ENCODE data around the gene FAM234A.
"Not testable (repeated sequence)": the region's sequence is repeated elsewhere in the genome, so short reads cannot be mapped to it uniquely, and the experiment has no call there.

The FAM234A gene

DNA sequence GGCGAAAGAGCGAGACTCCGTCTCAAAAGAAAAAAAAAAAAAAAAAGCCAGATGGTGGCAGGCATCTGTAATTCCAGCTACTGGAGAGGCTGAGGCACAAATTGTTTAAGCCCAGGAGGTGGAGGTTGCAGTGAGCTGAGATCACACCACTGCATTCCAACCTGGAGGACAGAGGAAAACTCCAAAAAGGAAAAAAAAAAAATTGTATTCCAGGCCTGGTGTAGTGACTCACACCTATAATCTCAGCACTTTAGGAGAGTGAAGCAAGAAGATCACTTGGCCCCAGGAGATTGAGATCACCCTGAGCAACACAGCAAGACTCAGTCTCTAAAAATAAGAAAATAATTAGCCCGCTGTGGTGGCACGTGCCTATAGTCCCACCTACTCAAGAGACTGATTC, 34.2 kb upstream of the FAM234A start:
- Histone ChIP-seq H3K36me3 (ENCODE audit: control insufficient read depth in 2 of 2, insufficient read depth in 2 of 2, low read length in 2 of 2) (peaks cover 31 to 42% of the 10 kb centered on the region in 2 donors), H3K4me3 (ENCODE audit: low read length in 2 of 2) (no peak overlapping the region), H3K4me1 (ENCODE audit: control insufficient read depth, insufficient read depth, low read length) (no peaks in the 10 kb centered on the region), H3K9ac (ENCODE audit: low read length in 2 of 2) (no peak overlapping the region), H3K9me3 (ENCODE audit: control insufficient read depth in 2 of 2, low read length in 2 of 2) (no peaks in the 10 kb centered on the region), H3K27me3 (ENCODE audit: control insufficient read depth in 1 of 2, insufficient read depth in 2 of 2, low read length in 2 of 2) (no peaks in the 10 kb centered on the region), H3K27ac (ENCODE audit: low read length) (no peak overlapping the region)

- H3K4me3 ChIP-seq (ENCODE audit: low read length in 2 of 2), result no peak overlapping the region
- peaks cover 33 to 47% of the 10 kb centered on the region in 2 donors for H3K36me3 ChIP-seq (ENCODE audit: control insufficient read depth in 2 of 2, insufficient read depth in 2 of 2, low read length in 2 of 2)
- no peaks in the 10 kb centered on the region for H3K4me1 ChIP-seq (ENCODE audit: control insufficient read depth, insufficient read depth, low read length)
- no peaks in the 10 kb centered on the region for H3K27me3 ChIP-seq (ENCODE audit: control insufficient read depth in 1 of 2, insufficient read depth in 2 of 2, low read length in 2 of 2)
- no peaks in the 10 kb centered on the region for H3K9me3 ChIP-seq (ENCODE audit: control insufficient read depth in 2 of 2, low read length in 2 of 2)
- no peak overlapping the region for H3K27ac ChIP-seq (ENCODE audit: low read length)
- H3K9ac ChIP-seq (ENCODE audit: low read length in 2 of 2), result no peak overlapping the region
Measured at GRCh38 chr16:203246-203645, 31.4 kb upstream of the FAM234A start.

GRCh38 chr16:204046-204445, 30.6 kb upstream of the FAM234A start:
- not testable (repeated sequence) for H3K27me3 ChIP-seq (ENCODE audit: control insufficient read depth in 1 of 2, insufficient read depth in 2 of 2, low read length in 2 of 2); H3K4me3 ChIP-seq (ENCODE audit: low read length in 2 of 2); H3K9ac ChIP-seq (ENCODE audit: low read length in 2 of 2); H3K9me3 ChIP-seq (ENCODE audit: control insufficient read depth in 2 of 2, low read length in 2 of 2); H3K4me1 ChIP-seq (ENCODE audit: control insufficient read depth, insufficient read depth, low read length); H3K27ac ChIP-seq (ENCODE audit: low read length)
- H3K36me3 ChIP-seq (ENCODE audit: control insufficient read depth in 2 of 2, insufficient read depth in 2 of 2, low read length in 2 of 2), result peaks cover 33 to 43% of the 10 kb centered on the region in 2 donors

GRCh38 chr16:209359-209758, 25.3 kb upstream of the FAM234A start:
- H3K4me3 ChIP-seq (ENCODE audit: low read length in 2 of 2); H3K27ac ChIP-seq (ENCODE audit: low read length); H3K27me3 ChIP-seq (ENCODE audit: control insufficient read depth in 1 of 2, insufficient read depth in 2 of 2, low read length in 2 of 2); H3K9ac ChIP-seq (ENCODE audit: low read length in 2 of 2); H3K9me3 ChIP-seq (ENCODE audit: control insufficient read depth in 2 of 2, low read length in 2 of 2); H3K4me1 ChIP-seq (ENCODE audit: control insufficient read depth, insufficient read depth, low read length): not testable (repeated sequence)
- peaks cover 41 to 46% of the 10 kb centered on the region in 2 donors for H3K36me3 ChIP-seq (ENCODE audit: control insufficient read depth in 2 of 2, insufficient read depth in 2 of 2, low read length in 2 of 2)

GRCh38 chr16:211631-212180, 22.9 kb upstream of the FAM234A start:
- H3K36me3 ChIP-seq (ENCODE audit: control insufficient read depth in 2 of 2, insufficient read depth in 2 of 2, low read length in 2 of 2), result peaks cover 31 to 33% of the 10 kb centered on the region in 2 donors
- not testable (repeated sequence) for H3K9ac ChIP-seq (ENCODE audit: low read length in 2 of 2)

DNA sequence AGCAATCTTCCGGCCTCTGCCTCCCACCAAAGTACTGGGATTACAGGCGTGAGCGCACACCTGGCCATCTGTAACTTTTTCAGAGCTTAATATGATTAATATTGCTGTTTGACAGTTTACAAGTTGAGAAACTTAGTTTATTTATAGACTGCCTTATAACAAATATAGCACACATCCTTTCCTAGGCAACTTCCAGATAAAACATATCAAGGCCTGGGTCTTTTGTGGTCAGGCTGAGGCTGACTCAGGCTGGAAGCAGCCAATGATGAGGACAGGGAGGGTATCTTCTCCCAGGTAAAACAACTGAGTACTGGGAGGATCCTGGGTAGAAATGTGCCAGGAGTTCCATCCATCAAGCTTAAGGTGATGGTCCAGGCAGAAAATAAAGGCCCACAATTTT, 21.6 kb upstream of the FAM234A start:
- Histone ChIP-seq H3K36me3 (ENCODE audit: control insufficient read depth in 2 of 2, insufficient read depth in 2 of 2, low read length in 2 of 2) (peaks cover 25 to 36% of the 10 kb centered on the region in 2 donors), H3K9ac (ENCODE audit: low read length in 2 of 2) (no peak overlapping the region), H3K27ac (ENCODE audit: low read length) (no peak overlapping the region), H3K9me3 (ENCODE audit: control insufficient read depth in 2 of 2, low read length in 2 of 2) (no peaks in the 10 kb centered on the region), H3K27me3 (ENCODE audit: control insufficient read depth in 1 of 2, insufficient read depth in 2 of 2, low read length in 2 of 2) (no peaks in the 10 kb centered on the region), H3K4me3 (ENCODE audit: low read length in 2 of 2) (no peak overlapping the region), H3K4me1 (ENCODE audit: control insufficient read depth, insufficient read depth, low read length) (no peaks in the 10 kb centered on the region)

More at GRCh38 chr16:211631-212180, 22.9 kb upstream of the FAM234A start:
- not testable (repeated sequence) for H3K27me3 ChIP-seq (ENCODE audit: control insufficient read depth in 1 of 2, insufficient read depth in 2 of 2, low read length in 2 of 2); H3K27ac ChIP-seq (ENCODE audit: low read length); H3K4me3 ChIP-seq (ENCODE audit: low read length in 2 of 2); H3K9me3 ChIP-seq (ENCODE audit: control insufficient read depth in 2 of 2, low read length in 2 of 2); H3K4me1 ChIP-seq (ENCODE audit: control insufficient read depth, insufficient read depth, low read length)

DNA sequence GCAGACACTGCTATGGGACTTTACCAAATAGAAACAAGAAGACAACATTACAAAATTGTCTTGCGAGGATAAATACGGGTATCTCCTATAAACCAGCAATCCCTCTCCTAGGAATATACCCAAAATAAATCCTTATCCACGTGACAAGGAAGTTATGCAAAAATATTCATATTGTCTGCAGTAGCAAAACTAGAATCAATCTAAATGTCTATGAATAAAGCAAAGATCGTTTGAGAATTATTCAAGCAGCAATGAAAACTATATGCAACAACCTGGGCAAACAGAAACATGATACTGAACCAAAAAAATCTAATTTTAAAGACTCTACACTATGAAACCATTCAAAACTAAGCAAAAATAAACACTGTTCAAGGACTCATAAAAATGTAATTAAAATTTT, 14.6 kb upstream of the FAM234A start:
- no peak overlapping the region for H3K27ac ChIP-seq (ENCODE audit: low read length)
- H3K4me1 ChIP-seq (ENCODE audit: control insufficient read depth, insufficient read depth, low read length), result no peaks in the 10 kb centered on the region
- no peak overlapping the region for H3K4me3 ChIP-seq (ENCODE audit: low read length in 2 of 2)
- H3K9ac ChIP-seq (ENCODE audit: low read length in 2 of 2), result no peak overlapping the region
- no peaks in the 10 kb centered on the region for H3K27me3 ChIP-seq (ENCODE audit: control insufficient read depth in 1 of 2, insufficient read depth in 2 of 2, low read length in 2 of 2)
- peaks cover 23 to 30% of the 10 kb centered on the region in 2 donors for H3K36me3 ChIP-seq (ENCODE audit: control insufficient read depth in 2 of 2, insufficient read depth in 2 of 2, low read length in 2 of 2)
- no peaks in the 10 kb centered on the region for H3K9me3 ChIP-seq (ENCODE audit: control insufficient read depth in 2 of 2, low read length in 2 of 2)

GRCh38 chr16:228151-228851, 6.3 kb upstream of the FAM234A start:
- Histone ChIP-seq H3K9ac (ENCODE audit: low read length in 2 of 2) (peak overlapping the region; percentile 92 to 96), H3K4me1 (ENCODE audit: control insufficient read depth, insufficient read depth, low read length) (peaks cover 16% of the 10 kb centered on the region), H3K36me3 (ENCODE audit: control insufficient read depth in 2 of 2, insufficient read depth in 2 of 2, low read length in 2 of 2) (peaks cover 19% of the 10 kb centered on the region in 2 donors), H3K9me3 (ENCODE audit: control insufficient read depth in 2 of 2, low read length in 2 of 2) (no peaks in the 10 kb centered on the region), H3K27ac (ENCODE audit: low read length) (peak overlapping the region; percentile 93), H3K4me3 (ENCODE audit: low read length in 2 of 2) (peak overlapping the region; percentile 91 to 96), H3K27me3 (ENCODE audit: control insufficient read depth in 1 of 2, insufficient read depth in 2 of 2, low read length in 2 of 2) (no peaks in the 10 kb centered on the region)

- H3K9ac ChIP-seq (ENCODE audit: low read length in 2 of 2), result peak within 1 kb of the TSS; percentile 92 to 96
- peaks cover 12 to 14% of the 10 kb centered on the region in 2 donors for H3K36me3 ChIP-seq (ENCODE audit: control insufficient read depth in 2 of 2, insufficient read depth in 2 of 2, low read length in 2 of 2)
- peak within 1 kb of the TSS; percentile 91 to 96 for H3K4me3 ChIP-seq (ENCODE audit: low read length in 2 of 2)
- H3K27ac ChIP-seq (ENCODE audit: low read length), result peak within 1 kb of the TSS; percentile 93
- H3K27me3 ChIP-seq (ENCODE audit: control insufficient read depth in 1 of 2, insufficient read depth in 2 of 2, low read length in 2 of 2), result no peaks in the 10 kb centered on the region
- peaks cover 16% of the 10 kb centered on the region for H3K4me1 ChIP-seq (ENCODE audit: control insufficient read depth, insufficient read depth, low read length)
- no peaks in the 10 kb centered on the region for H3K9me3 ChIP-seq (ENCODE audit: control insufficient read depth in 2 of 2, low read length in 2 of 2)
Measured at GRCh38 chr16:228852-229730, 5.5 kb upstream of the FAM234A start, which contains the start of gene LUC7L. TSS of gene LUC7L (minus strand) at chr16:229449. CDS start at chr16:229339, 110 bp downstream.

DNA sequence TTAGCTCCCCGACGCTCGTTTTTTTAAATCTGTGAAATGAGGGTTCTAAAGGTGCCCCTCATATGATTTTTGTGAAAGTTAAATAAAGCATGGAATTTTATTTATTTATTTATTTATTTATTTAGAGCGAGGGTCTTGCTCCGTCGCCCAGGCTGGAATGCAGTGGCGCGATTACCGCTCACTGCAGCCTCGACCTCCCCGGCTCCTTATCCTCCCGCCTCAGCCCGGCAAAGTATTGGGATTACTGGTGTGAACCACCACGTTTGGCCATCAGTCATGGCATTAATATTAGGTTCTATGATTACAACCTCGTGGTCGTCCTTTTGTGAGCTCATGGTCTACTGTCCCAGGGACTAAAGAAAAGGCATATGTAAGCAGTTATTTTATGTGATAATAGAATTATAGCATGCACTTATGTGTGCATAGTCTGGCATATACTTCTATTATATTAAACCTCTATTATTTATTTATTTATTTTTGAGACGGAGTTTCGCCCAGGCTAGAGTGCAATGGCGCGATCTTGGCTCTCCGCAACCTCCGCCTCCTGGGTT, 4.8 kb upstream of the FAM234A start:
- H3K36me3 ChIP-seq (ENCODE audit: control insufficient read depth in 2 of 2, insufficient read depth in 2 of 2, low read length in 2 of 2), result peaks cover 11 to 12% of the 10 kb centered on the region in 2 donors
- peak overlapping the region in 1 of 2 donors; percentile 92 for H3K9ac ChIP-seq (ENCODE audit: low read length in 2 of 2)
- peak overlapping the region; percentile 91 to 96 for H3K4me3 ChIP-seq (ENCODE audit: low read length in 2 of 2)
- no peaks in the 10 kb centered on the region for H3K9me3 ChIP-seq (ENCODE audit: control insufficient read depth in 2 of 2, low read length in 2 of 2)
- peak overlapping the region; percentile 93 for H3K27ac ChIP-seq (ENCODE audit: low read length)
- H3K4me1 ChIP-seq (ENCODE audit: control insufficient read depth, insufficient read depth, low read length), result peaks cover 16% of the 10 kb centered on the region
- no peaks in the 10 kb centered on the region for H3K27me3 ChIP-seq (ENCODE audit: control insufficient read depth in 1 of 2, insufficient read depth in 2 of 2, low read length in 2 of 2)
